Thyroid gland (tissue), 4 donors: ENCODE results near the gene FAF2. TPM values are rescaled to one million over a fixed set of nuclear protein-coding genes. Genes with fewer than 3 reads are reported as not detected.

Source experiments
- DNase-seq, 2 donors: peaks; one replicate each; pipeline ENCODE4 v3.0.0-alpha.2; 2019
- H3K27ac ChIP-seq, 3 donors: fragments of 200-600 bp; sonication (generic); 1 replicate in 2 of 3; 2 replicates in 1 of 3; pipeline ENCODE4 v1.5.1; 2016 to 2019; ENCODE audit warnings: mild to moderate bottlenecking in 1 of 3, moderate library complexity in 1 of 3
- H3K27me3 ChIP-seq: fragments of 200-600 bp; sonication (generic); one replicate; pipeline ENCODE4 v1.5.1; 2019
- H3K36me3 ChIP-seq, 2 donors: fragments of 200-600 bp; sonication (generic); one replicate each; pipeline ENCODE4 v1.5.1; 2016 to 2019
- H3K4me1 ChIP-seq, 2 donors: fragments of 200-600 bp; sonication (generic); one replicate each; pipeline ENCODE4 v1.5.1; 2017 to 2019
- H3K4me3 ChIP-seq, 3 donors: fragments of 200-600 bp; sonication (generic); replicated peaks in 1 of 3; 1 replicate in 2 of 3; 2 replicates in 1 of 3; pipeline ENCODE4 v1.5.1; 2016; ENCODE audit warnings: mild to moderate bottlenecking in 1 of 3
- H3K9me3 ChIP-seq: fragments of 200-600 bp; sonication (generic); one replicate; pipeline ENCODE4 v1.5.1; 2017
- POLR2A ChIP-seq, 2 donors: fragments of 450-650 bp; IDR thresholded peaks; one replicate each; pipeline ENCODE4 v1.6.1; 2017; ENCODE audit warnings: antibody characterized with exemption in 2 of 2, mild to moderate bottlenecking in 2 of 2, moderate library complexity in 1 of 2
- WGBS, 2 donors: methylation state at CpG; one replicate each; pipeline ENCODE4 v1.1.5; 2017; 5-methylcytosine and 5-hydroxymethylcytosine counted together
- intact Hi-C: fragments of 100-400 bp; cut with DNase I; formaldehyde crosslinking; loops from one replicate; pipeline ENCODE4 v1.15.1; 2023
- total RNA-seq, 4 donors: library from RNA; depleted of rRNA; stranded (reverse); fragments of >200 nt; gene quantifications; one replicate each; pipeline ENCODE4 v1.2.3, GENCODE V29; 2016
- TF ChIP-seq, protein P1 (sequence below), 6 experiments: fragments of 200-600 bp in 3 of 6; fragments of 450-650 bp in 3 of 6; sonication (generic) in 3 of 6; IDR thresholded peaks; one replicate each; pipeline ENCODE4 v1.5.1; 2016 to 2019; ENCODE audit warnings: antibody characterized with exemption in 6 of 6, mild to moderate bottlenecking in 2 of 6, inconsistent platforms in 1 of 6, moderate library complexity in 1 of 6

The FAF2 gene
- total RNA-seq, 4 donors from 2014 or later, result 33.6 to 186 (median 43.2) TPM

DNA sequence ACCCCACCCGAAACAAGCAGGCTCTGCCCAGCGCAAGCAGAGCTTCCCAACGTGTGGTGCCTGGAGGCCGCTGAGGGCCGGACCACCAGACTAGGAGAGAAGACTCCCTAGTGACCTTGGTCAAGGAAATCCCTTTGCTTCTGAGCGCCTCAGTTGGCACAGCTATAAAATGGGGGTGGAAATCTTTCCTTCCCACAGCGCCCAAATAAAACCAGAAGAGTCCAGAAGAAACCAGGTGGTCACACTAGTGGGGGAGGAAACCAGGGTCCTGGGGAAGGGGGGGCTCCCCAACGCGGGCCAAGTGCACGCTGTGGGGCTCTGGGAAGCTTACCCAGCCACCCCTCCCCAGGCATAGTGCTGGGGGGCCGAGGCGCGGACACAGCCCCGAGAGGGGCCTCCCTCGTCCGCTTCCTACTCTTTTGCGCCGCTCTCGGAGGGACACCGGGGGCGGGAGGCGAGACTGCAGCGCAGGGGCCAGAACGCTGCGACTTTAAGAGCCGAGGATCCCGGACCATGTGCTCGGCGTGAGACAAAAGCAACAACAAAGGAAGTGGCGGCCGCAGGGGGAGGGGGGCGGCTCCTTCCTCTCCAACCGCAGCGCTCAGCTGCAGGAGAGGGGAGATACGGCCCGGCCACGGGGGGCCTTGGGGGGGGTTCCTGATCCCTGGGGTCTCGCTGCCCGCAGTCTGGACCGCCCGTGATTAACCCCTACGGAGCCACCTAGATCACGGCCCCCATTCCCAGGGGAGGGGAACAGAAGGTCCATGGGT is 88.1 kb downstream of the FAF2 start:
- Histone ChIP-seq H3K27me3 (no peaks in the 10 kb centered on the region), H3K27ac (peak overlapping the region; percentile 90 to 97 (median 96)), H3K4me1 (peaks cover 48 to 55% of the 10 kb centered on the region in 2 donors), H3K36me3 (peaks cover 0 to 2% of the 10 kb centered on the region in 2 donors), H3K9me3 (no peaks in the 10 kb centered on the region), H3K4me3 (peak overlapping the region; percentile 68 to 92 (median 87))
- 0 to 1% methylated on average over 13 of the region's 43 CpGs for WGBS, 2 donors
- peak in 1 of 2 donors; percentile 24 for TF ChIP-seq POLR2A (IDR thresholded peaks at IDR 0.05)
- TF ChIP-seq, protein P1, sequence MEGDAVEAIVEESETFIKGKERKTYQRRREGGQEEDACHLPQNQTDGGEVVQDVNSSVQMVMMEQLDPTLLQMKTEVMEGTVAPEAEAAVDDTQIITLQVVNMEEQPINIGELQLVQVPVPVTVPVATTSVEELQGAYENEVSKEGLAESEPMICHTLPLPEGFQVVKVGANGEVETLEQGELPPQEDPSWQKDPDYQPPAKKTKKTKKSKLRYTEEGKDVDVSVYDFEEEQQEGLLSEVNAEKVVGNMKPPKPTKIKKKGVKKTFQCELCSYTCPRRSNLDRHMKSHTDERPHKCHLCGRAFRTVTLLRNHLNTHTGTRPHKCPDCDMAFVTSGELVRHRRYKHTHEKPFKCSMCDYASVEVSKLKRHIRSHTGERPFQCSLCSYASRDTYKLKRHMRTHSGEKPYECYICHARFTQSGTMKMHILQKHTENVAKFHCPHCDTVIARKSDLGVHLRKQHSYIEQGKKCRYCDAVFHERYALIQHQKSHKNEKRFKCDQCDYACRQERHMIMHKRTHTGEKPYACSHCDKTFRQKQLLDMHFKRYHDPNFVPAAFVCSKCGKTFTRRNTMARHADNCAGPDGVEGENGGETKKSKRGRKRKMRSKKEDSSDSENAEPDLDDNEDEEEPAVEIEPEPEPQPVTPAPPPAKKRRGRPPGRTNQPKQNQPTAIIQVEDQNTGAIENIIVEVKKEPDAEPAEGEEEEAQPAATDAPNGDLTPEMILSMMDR (IDR thresholded peaks at IDR 0.05), result no peak
- intact Hi-C loops, result no loop called here
- DNase-seq, result peak; percentile 84 to 86

DNA sequence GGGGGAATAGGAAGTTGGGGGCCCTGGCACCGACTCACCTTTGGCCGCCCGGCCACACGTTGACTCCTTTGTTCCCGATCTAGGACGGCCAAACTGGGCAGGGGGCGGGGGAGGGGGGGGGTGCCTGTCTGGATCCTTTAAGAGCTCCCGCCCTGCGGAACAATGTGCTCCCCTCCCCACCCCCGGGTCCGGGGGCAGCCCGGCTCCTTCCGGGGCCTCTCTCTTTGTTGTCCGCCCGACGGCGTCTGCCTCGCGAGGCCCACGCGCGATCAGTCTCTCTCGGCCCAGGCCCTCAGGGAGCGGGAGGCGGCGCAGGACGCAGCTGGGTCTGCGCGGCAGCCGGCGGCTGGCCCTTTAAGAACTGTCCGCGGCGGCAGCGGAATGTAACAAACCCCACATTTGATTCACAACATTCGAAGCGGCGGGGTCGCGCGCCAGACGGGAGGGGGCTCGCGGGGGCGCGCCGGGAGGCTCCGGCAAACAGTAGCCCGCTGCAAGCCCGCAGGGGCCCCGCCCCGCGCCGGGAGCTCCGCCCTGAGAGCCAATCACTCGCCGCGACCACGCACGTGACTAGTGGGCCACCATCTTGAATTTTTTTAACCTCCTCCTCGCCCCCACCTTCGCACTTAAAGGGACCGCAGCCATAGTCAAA is 88.8 kb downstream of the FAF2 start, which contains the start of gene RNF44:
Gene RNF44, minus strand, starts transcription at position 501 of the 652 bp plus-strand sequence. CDS start 4,930 bp downstream, outside the sequence.
- peak within 1 kb of the TSS; percentile 68 to 92 (median 87) for H3K4me3 ChIP-seq
- peak within 1 kb of the TSS; percentile 90 to 97 (median 96) for H3K27ac ChIP-seq
- H3K27me3 ChIP-seq, result no peaks in the 10 kb centered on the region
- peak; percentile 97 to 98 for DNase-seq
- 0 to 1% methylated on average over 28 to 46 of the region's 63 CpGs for WGBS, 2 donors
- H3K9me3 ChIP-seq, result no peaks in the 10 kb centered on the region
- TF ChIP-seq POLR2A (IDR thresholded peaks at IDR 0.05), result peak; percentile 32 to 70
- TF ChIP-seq, protein P1 (IDR thresholded peaks at IDR 0.05), result no peak
- peaks cover 40 to 55% of the 10 kb centered on the region in 2 donors for H3K4me1 ChIP-seq
- no peaks in the 10 kb centered on the region for H3K36me3 ChIP-seq
- intact Hi-C loops, result no loop called here

DNA sequence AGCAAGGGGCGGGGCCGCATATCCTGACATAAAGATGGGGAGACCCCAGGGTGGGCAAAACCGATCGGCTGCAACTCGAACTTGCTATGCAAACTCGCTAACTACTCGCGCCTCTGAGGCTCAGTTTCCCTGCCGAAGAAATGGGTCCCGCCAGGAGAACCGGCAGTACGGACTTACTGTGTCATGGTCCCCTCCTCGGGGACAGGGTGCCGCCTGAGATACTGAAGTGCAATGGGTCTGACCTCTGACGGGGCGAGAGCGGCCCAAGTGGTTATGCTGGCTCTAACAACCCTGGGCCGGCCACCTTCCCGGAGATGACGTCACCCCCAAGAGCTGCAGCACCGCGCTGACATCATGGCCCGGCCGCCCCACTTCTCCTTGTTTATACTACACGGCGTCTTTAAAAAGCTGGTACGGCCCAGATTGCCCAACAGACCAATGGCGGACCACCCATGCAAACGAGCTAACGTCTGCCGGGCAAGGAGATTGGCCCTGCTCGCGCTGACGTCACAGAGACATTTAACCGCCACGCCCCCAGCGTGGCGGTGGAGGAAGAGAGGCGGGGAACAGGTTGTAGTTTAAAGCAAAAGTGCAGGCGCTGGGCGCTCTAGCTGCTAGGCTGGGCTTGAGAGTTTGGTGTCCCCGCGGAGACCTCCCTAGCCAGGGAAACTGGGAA is 89.5 kb downstream of the FAF2 start:
- Histone ChIP-seq H3K4me1 (peaks cover 37 to 55% of the 10 kb centered on the region in 2 donors), H3K9me3 (no peaks in the 10 kb centered on the region), H3K36me3 (no peaks in the 10 kb centered on the region), H3K27ac (peak overlapping the region; percentile 90 to 97 (median 96)), H3K27me3 (no peaks in the 10 kb centered on the region), H3K4me3 (peak overlapping the region; percentile 68 to 92 (median 68))
- WGBS, 2 donors, result 0 to 1% methylated on average over 30 to 43 of the region's 43 CpGs
- TF ChIP-seq POLR2A (IDR thresholded peaks at IDR 0.05), result peak in 1 of 2 donors; percentile 76
- TF ChIP-seq, protein P1 (IDR thresholded peaks at IDR 0.05), result no peak
- DNase-seq, result peak; percentile 99 to 100
- intact Hi-C loops, result no loop called here

DNA sequence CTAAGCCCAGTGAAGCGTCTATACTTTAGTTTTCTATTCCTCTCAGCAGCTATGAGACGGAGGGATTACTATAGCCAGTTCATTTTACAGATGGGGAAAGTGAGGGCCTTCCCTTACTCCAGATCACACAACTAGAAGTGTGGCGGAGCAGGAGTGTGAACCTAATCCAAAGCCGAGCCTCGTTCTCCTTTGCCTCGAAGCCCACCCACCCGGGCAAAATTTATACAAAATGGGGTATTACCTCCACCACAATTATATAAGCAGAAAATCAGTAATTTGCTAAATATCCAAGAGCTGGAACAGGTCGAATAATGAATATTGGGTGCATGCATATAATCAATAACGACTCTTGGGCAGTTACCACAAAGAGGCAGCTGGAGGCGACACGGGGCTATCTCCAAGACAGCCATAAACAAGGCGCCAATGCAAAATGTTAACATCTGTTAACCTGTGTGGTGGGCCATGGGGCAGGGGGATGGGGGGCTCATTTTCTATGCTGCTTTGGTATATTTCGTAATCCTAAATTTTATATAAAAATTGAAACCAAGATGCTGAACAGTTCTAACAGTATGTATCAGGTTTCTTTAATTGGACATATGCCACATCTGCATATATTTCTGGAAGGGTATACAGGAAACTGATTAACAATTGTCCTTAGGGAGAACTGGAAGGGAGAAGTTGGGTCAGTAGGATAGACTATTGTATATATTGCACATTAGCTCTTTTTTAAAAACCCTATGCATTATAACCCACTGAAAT is 90.2 kb downstream of the FAF2 start:
- Histone ChIP-seq H3K27me3 (no peaks in the 10 kb centered on the region), H3K4me3 (peak overlapping the region in 1 of 3 donors; percentile 92), H3K4me1 (peaks cover 30 to 48% of the 10 kb centered on the region in 2 donors), H3K9me3 (no peaks in the 10 kb centered on the region), H3K27ac (peak overlapping the region; percentile 38 to 97 (median 96)), H3K36me3 (no peaks in the 10 kb centered on the region)
- no peak for DNase-seq
- whole genome bisulfite sequencing, 2 donors, result 30 to 31% methylated on average over 13 of the region's 13 CpGs
- intact Hi-C loops, result no loop called here
- TF ChIP-seq, protein P1 (IDR thresholded peaks at IDR 0.05), result no peak
- no peak for TF ChIP-seq POLR2A (IDR thresholded peaks at IDR 0.05)
